Right renal pelvis (tissue), 4 donors: ENCODE results near the gene TFF3. TPM values are rescaled to one million over a fixed set of nuclear protein-coding genes. Genes with fewer than 3 reads are reported as not detected.

Experiments
- DNase-seq, 4 donors: peaks; one replicate each; pipeline ENCODE4 v3.0.0-alpha.2; 2013; ENCODE audit warnings: low read depth in 4 of 4, low spot score in 3 of 4, missing footprints in 1 of 4
- polyA plus RNA-seq, 4 donors: library from polyadenylated mRNA; unstranded; fragments of 120-200 nt; gene quantifications; one replicate each; pipeline ENCODE4 v1.2.1, GENCODE V29; 2013; ENCODE audit not compliant: insufficient read length in 4 of 4

TFF3 gene
- polyA plus RNA-seq, 4 donors = 3.1 to 6.2 (median 3.6) TPM

GRCh38 chr21:42347601-42348327, 32.6 kb upstream of the TFF3 start:
- DNase-seq = no peak

GRCh38 chr21:42346866-42347600, 31.8 kb upstream of the TFF3 start:
- no peak for DNase-seq

GRCh38 chr21:42346441-42346840, 31.2 kb upstream of the TFF3 start:
- DNase-seq = no peak

- no peak for DNase-seq
Measured at GRCh38 chr21:42344631-42345030, 29.4 kb upstream of the TFF3 start.

GRCh38 chr21:42343963-42344510, 28.8 kb upstream of the TFF3 start:
- DNase-seq = no peak

GRCh38 chr21:42343556-42343955, 28.3 kb upstream of the TFF3 start:
- no peak for DNase-seq

GRCh38 chr21:42343101-42343500, 27.9 kb upstream of the TFF3 start:
- no peak for DNase-seq

- no peak for DNase-seq
Measured at GRCh38 chr21:42341776-42342542, 26.8 kb upstream of the TFF3 start.

GRCh38 chr21:42340187-42341050, 25.2 kb upstream of the TFF3 start:
- no peak for DNase-seq

GRCh38 chr21:42338729-42339715, 23.8 kb upstream of the TFF3 start:
- no peak for DNase-seq

GRCh38 chr21:42337830-42338728, 22.9 kb upstream of the TFF3 start:
- peak; percentile 59 to 78 (median 74) for DNase-seq

- no peak for DNase-seq
Measured at GRCh38 chr21:42337276-42337675, 22.1 kb upstream of the TFF3 start.

GRCh38 chr21:42336054-42336453, 20.8 kb upstream of the TFF3 start:
- DNase-seq = no peak

- DNase-seq = no peak
Measured at GRCh38 chr21:42332557-42333317, 17.5 kb upstream of the TFF3 start.

GRCh38 chr21:42331660-42332059, 16.5 kb upstream of the TFF3 start:
- DNase-seq = no peak

- no peak for DNase-seq
Measured at GRCh38 chr21:42330380-42331371, 15.5 kb upstream of the TFF3 start.
